ENCODE results near the gene ATP8A2. TPM values are rescaled to one million over a fixed set of nuclear protein-coding genes. Genes with fewer than 3 reads are reported as not detected.
"Not testable (repeated sequence)": the region's sequence is repeated elsewhere in the genome, so short reads cannot be mapped to it uniquely, and the experiment has no call there.

Gene ATP8A2
- total RNA-seq, 2 experiments from 2014 or later, result not detected

DNA sequence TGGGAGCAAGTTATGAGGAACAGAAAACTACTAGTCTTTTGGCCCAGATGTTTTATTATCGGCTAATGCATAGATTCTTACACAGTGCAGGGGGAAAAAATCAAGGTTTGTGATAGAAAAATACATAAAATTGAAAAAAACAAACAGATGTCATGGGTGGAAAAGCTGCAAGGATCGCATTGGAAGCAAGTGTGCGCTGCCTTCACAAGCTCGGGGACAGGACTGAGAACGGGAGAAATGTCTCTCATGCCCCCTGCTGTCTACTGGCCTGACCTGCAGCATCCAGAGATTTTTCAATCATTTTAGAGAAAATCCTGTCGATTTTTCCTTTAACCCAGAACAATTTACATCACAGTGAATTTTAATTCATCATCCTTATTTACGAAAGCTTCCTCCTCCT lies 700.6 kb downstream of the ATP8A2 start:
- H3K36me3 ChIP-seq (ENCODE audit: insufficient read depth, low read length); H3K4me3 ChIP-seq (ENCODE audit: low read depth, low read length, poor library complexity, severe bottlenecking); H3K9me2 ChIP-seq (ENCODE audit: insufficient read depth, low read length); H3K4me2 ChIP-seq (ENCODE audit: low read length); CTCF ChIA-PET (ENCODE audit: unreplicated experiment); DNase-seq (ENCODE audit: low spot score); H3K79me2 ChIP-seq (ENCODE audit: insufficient read depth, low read depth, low read length); intact Hi-C loops (cut with micrococcal nuclease; ENCODE audit: unreplicated experiment); H3K27ac ChIP-seq (ENCODE audit: low read depth, low read length, poor library complexity, severe bottlenecking); H3K9me3 ChIP-seq (ENCODE audit: low read length); BruUV-seq (replicated peaks); H3K4me1 ChIP-seq (ENCODE audit: insufficient read depth, low read length, poor library complexity, severe bottlenecking); H4K20me1 ChIP-seq (ENCODE audit: insufficient read depth, low read length); H2AFZ ChIP-seq (ENCODE audit: low read length): not testable (repeated sequence)
- POLR2A ChIA-PET, result interaction anchor here (0.6 kb wide), 1 partner anchor 486 kb away, joined by 3 read pairs; no protein-coding TSS in a partner anchor

DNA sequence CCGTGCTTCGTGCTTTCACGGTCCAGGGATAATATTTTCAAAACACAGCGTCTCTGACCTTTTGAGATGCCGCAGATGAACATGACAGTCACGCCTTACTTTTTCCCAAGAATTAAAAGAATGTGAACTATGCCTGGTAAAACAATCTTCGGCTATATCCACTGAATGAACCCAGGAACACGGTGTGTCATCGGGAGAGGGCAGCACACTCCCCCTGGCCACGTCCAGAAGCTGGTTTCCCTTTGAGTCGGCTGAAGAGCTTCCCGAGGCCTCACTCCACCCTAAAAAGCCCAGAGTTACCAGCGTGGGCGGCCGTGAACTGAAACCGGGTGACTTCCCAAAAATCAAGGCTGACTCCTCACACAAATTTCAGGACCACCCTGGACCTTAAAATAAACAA lies 702.9 kb downstream of the ATP8A2 start:
- DNase-seq (ENCODE audit: low spot score), result no peak
- H3K9me2 ChIP-seq (ENCODE audit: insufficient read depth, low read length), result no peaks in the 10 kb centered on the region
- no TSS peak for BruUV-seq (replicated peaks)
- no peaks in the 10 kb centered on the region for H3K9me3 ChIP-seq (ENCODE audit: low read length)
- TF ChIP-seq EZH2phosphoT487 (IDR thresholded peaks at IDR 0.05; ENCODE audit: borderline replicate concordance, low read depth, low read length) (no peak), CTCF (conservative IDR thresholded peaks at IDR 0.05; ENCODE audit: low read length) (no peak)
- H3K4me3 ChIP-seq (ENCODE audit: low read depth, low read length, poor library complexity, severe bottlenecking), result no peak overlapping the region
- H4K20me1 ChIP-seq (ENCODE audit: insufficient read depth, low read length), result no peaks in the 10 kb centered on the region
- H3K36me3 ChIP-seq (ENCODE audit: insufficient read depth, low read length), result no peaks in the 10 kb centered on the region
- H3K27ac ChIP-seq (ENCODE audit: low read depth, low read length, poor library complexity, severe bottlenecking), result no peak overlapping the region
- CTCF ChIA-PET (ENCODE audit: unreplicated experiment), result no interaction called here
- H3K4me2 ChIP-seq (ENCODE audit: low read length), result no peak overlapping the region
- H3K79me2 ChIP-seq (ENCODE audit: insufficient read depth, low read depth, low read length), result no peaks in the 10 kb centered on the region
- H2AFZ ChIP-seq (ENCODE audit: low read length), result no peak overlapping the region
- intact Hi-C loops (cut with micrococcal nuclease; ENCODE audit: unreplicated experiment), result no loop called here
- no peaks in the 10 kb centered on the region for H3K4me1 ChIP-seq (ENCODE audit: insufficient read depth, low read length, poor library complexity, severe bottlenecking)
- POLR2A ChIA-PET, result no interaction called here

Small RNA genes within 50 kb of the gene (small RNA-seq; reads per million reads assigned to genes)
- gene RN7SL741P (not detected), gene RNU6-78P (not detected), gene RNY1P3 (not detected)

Other genes starting within 250 kb of the ATP8A2 start
- not detected in 2 replicates for gene AMER2, start 199.7 kb upstream of the ATP8A2 start, total RNA-seq (2014; rRNA removed; shearing (Covaris generic))
- gene AMER2, start 199.7 kb upstream of the ATP8A2 start, total RNA-seq (2022), result not detected in 2 replicates
- 6.2 and 6.4 TPM in 2 replicates for gene MTMR6, start 84.5 kb upstream of the ATP8A2 start, total RNA-seq (2014; rRNA removed; shearing (Covaris generic))
- 17.0 and 17.3 TPM in 2 replicates for gene MTMR6, start 84.5 kb upstream of the ATP8A2 start, total RNA-seq (2022)
- gene NUP58, start 70.3 kb upstream of the ATP8A2 start, total RNA-seq (2014; rRNA removed; shearing (Covaris generic)), result 58.4 and 82.7 TPM in 2 replicates
- gene NUP58, start 70.3 kb upstream of the ATP8A2 start, total RNA-seq (2022), result 114 and 127 TPM in 2 replicates

Data from OCI-LY7 (cell line).